NCI-H187 (cell line): Measurements from ENCODE around the gene GALR3.

Experiments
- DNase-seq, 2 experiments: peaks; one replicate each; lab custom pipeline; 2025; lab: John Stamatoyannopoulos, UW

Gene GALR3

DNA sequence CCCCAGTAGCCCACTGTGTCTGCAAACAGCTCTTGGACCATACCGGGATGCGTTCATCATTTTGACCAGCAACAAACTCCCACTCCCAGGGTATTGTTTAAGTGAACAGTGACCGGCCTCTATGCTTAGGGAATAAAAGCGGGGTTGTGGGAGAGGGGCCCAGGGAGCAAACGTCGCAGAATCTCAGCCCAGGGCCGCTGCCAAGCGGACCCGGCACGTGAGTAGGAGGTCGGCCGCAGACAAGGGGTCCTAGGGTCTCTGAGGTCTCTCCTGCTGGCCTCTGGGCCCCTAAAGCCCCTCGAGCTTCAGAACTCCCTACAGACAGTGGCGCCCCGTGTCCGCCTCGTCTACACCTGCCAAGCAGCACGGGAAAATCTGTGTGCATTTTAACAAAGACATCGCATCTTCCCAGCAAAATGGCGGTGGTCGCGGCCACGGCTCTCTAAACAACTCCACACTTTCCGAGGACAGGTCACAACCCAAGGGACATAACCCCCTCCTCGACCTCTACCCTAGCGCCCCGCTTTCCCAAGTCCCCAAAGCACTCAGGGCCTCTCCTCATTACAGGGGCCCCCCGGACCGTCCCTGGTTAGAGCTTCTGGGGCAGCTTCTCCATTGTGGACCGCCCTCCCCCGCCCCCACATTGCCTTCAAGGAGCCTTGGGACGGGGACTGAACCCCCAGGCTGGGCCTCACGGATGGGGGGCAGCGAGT, 19.4 kb upstream of the GALR3 start:
- DNase-seq, result no peak

DNA sequence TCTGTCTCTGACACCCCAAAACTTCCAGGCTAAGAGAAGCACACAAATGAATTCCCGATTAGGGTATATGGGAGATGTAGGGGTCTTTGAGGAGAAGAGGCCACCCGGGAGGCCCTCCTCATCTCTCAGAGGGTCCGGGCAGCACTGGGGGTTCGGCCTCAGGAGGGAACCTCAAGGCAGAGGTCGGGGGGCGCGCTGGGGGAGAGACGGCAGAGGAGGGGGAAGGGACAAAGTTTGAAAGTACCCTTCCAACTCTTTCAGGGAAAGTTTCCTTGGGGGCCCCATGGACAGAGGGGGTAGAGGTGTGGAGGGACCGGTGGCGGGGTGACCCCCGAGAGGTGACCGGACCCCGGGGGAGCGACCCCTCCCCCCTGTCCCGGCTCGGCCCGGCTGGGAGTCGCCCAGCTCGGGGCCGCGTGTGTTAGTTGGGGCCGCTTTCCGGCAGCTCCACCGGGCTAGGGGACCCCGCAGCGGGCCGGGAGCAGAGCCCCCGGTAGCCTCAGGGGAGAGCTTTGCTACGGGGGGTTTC, 18.8 kb upstream of the GALR3 start:
- no peak for DNase-seq

DNA sequence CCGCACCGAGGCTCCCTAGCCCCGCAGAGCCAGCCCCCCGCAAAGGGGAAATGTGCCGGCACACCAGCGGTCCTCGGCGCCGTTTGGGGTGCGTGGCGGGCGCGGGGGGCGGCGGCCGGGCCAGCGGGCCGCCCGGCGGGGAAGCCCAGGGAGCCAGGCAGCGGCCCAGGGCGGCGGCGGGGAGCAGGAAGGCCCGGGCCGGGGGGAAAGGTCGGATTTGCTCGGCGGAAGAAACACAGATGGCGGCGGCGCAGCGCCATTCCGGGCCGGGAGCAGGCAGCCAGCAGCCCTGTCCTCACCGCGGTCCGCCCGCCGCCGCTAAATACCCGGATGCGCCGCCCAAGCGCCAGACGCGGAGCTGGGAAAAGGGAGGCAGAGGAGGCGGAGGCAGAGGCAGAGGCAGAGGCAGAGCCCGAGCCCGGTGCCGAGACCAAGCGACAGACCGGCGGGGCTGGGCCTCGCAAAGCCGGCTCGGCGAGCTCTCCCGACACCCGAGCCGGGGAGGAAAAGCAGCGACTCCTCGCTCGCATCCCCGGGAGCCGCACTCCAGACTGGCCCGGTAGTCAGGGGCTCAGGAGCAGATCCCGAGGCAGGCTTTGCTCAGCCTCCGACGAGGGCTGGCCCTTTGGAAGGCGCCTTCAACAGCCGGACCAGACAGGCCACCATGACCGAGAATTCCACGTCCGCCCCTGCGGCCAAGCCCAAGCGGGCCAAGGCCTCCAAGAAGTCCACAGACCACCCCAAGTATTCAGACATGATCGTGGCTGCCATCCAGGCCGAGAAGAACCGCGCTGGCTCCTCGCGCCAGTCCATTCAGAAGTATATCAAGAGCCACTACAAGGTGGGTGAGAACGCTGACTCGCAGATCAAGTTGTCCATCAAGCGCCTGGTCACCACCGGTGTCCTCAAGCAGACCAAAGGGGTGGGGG, 18.0 kb upstream of the GALR3 start:
- peak; percentile 40 to 67 for DNase-seq

DNA sequence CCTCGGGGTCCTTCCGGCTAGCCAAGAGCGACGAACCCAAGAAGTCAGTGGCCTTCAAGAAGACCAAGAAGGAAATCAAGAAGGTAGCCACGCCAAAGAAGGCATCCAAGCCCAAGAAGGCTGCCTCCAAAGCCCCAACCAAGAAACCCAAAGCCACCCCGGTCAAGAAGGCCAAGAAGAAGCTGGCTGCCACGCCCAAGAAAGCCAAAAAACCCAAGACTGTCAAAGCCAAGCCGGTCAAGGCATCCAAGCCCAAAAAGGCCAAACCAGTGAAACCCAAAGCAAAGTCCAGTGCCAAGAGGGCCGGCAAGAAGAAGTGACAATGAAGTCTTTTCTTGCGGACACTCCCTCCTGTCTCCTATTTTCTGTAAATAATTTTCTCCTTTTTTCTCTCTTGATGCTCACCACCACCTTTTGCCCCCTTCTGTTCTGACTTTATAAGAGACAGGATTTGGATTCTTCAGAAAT, 17.3 kb upstream of the GALR3 start:
- DNase-seq, result no peak

DNA sequence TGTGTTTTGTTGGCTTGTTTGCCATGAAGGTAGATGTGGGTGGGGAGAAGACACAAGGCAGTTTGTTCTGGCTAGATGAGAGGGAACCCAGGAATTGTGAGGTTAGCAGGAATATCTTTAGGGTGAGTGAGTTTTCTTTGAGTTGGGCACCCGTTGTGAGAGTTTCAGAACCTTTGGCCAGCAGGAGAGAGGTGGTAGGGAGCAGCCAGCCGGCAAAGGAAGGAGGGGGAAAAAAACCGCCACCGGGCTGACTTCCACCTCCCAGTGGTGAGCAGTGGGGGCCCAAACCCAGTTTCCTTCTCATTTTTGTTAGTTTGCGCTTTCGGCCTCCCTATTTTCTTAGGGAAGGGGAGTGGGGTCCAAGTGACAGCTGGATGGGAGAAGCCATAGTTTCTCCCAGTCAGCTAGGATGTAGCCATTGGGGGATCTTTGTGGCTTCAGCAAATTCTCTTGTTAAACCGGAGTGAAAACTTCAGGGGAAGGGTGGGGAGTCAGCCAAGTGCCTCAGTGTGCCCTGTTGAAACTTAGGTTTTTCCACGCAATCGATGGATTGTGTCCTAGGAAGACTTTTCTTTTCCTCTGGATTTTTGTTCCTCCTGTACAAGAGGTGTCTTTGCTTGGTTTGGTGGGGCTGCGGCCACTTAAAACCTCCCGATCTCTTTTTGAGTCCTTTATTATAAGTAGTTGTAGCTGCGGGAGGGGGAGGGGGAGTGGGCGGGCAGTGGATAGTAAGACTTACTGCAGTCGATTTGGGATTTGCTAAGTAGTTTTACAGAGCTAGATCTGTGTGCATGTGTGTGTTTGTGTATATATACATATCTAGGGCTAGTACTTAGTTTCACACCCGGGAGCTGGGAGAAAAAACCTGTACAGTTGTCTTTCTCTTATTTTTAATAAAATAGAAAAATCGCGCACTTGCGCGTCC, 16.5 kb upstream of the GALR3 start:
- no peak for DNase-seq

DNA sequence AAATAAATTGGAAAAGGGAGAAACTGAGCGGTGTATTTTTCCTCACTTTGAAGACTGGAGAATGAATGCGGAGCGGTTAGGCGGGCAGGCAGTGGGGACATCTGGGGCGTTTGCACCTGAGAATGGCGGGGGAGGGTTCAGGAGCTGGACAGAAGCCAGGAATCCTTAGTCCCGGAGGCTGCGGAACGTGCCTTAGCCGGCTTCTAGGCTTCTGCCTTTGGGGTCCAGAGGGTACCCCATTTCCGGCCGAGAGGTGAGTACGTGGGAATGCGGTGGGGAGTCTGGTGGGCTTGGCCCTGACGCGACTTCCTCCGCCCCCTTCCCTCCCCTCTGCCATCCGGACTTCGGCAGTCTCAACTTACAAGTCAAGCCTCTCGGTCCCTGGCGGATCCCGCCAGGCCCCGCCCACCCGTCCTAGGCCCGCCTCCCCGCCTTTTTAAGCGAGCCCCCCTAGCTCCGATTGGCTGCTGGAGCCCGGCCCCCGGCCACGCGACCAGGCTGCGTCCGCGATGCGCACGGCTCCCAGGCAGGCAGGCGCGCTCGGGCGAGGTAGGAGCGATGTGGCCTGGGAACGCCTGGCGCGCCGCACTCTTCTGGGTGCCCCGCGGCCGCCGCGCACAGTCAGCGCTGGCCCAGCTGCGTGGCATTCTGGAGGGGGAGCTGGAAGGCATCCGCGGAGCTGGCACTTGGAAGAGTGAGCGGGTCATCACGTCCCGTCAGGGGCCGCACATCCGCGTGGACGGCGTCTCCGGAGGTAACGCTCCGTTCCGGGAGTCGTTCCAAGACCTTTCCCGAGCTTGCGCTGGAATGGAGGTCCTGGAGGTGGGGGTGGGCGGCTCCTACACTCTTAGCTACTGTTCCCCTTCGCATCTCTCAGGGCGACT, 15.5 kb upstream of the GALR3 start, which contains the start of gene GCAT:
Gene GCAT, plus strand, starts transcription at position 525 of the 884 bp plus-strand sequence. Its CDS starts 34 bp downstream, at position 559.
- DNase-seq, result peak; percentile 80 to 90

DNA sequence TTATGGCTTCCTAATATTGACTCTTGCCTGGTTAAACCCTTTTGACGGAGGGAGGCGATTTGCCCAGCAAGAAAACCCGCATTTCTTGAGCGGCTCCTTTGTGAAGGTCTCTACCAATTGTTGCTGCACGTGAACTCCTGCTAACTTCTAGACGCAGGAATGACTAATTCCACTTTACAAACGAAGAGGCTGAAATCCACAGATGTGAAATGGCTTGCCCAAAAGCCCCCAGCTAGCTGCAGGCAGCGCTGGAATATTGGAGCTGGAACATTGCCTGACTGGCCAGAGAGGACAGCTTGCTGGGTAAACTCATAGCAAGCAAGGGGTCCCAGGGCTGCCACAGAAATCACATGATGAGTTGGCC, 14.9 kb upstream of the GALR3 start:
- DNase-seq, result no peak

DNA sequence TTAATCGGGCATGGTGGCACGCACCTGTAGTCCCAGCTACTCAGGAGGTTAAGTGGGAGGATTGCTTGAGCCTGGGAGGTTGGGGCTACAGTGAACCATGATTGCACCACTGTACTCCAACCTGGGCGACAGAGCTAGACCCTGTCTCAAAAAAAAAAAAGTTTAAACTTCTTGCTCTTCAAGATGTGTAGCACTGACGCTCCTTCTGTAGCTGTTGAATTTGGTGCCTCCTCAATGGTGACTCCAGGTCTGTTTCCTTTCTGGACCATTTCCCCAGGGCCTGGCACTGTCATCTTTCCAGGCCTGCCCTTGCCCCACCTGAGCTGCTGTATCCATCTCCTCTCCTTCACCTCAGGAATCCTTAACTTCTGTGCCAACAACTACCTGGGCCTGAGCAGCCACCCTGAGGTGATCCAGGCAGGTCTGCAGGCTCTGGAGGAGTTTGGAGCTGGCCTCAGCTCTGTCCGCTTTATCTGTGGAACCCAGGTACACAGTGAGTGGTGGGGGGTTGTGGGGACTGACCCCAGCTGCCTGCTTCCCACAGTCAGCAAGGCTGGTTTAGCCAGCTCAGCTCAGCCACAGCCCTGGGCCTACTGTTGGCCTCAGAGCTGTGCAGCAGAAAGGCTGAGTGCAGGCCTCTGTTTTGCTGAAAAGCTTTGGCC, 13.4 kb upstream of the GALR3 start:
- no peak for DNase-seq

DNA sequence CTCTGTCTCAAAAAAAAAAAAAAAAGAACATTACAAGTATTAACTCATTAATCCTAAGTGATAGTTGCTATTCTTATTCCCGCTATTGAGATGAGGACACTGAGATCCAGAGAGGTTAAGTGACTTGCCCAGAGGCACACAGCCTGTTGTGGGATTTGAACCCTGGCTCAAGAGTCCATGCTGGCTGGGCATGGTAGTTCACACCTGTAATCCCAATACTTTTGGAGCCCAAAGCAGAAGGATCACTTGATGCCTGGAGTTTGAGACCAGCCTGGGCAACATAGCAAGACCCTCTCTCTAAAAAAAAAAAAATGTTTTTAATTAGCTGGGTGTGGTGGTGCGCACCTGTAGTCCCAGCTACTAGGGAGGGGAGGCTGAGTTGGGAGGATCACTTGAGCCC, 11.3 kb upstream of the GALR3 start:
- no peak for DNase-seq

DNA sequence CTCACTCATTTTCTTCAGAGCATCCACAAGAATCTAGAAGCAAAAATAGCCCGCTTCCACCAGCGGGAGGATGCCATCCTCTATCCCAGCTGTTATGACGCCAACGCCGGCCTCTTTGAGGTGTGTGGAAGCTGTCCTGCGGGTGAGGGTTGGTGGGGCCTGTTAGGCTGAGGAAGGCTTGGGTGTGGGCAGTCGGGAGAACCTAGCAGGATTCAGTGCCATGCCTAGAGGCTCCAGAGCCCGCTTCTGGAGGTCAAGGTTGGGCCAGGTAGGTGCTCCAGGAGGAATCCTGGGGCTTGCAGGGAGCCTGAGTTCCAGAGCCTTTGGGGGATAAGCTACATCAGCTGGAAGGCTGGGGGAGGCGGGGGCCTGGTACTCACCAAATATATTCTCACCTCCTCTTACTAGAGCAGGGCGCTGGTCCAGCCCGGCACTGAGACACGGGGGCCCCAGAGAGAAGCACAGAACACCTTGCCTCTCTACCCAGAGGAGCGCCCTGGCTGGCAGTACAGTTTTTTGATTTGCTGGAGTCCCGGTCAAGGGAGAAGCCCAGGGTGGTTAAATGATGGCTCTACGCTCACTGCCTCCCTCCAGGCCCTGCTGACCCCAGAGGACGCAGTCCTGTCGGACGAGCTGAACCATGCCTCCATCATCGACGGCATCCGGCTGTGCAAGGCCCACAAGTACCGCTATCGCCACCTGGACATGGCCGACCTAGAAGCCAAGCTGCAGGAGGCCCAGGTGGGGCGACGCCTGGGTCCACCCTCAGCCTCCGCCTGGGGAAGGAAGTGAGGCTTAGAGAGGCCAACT, 10.1 kb upstream of the GALR3 start:
- no peak for DNase-seq

DNA sequence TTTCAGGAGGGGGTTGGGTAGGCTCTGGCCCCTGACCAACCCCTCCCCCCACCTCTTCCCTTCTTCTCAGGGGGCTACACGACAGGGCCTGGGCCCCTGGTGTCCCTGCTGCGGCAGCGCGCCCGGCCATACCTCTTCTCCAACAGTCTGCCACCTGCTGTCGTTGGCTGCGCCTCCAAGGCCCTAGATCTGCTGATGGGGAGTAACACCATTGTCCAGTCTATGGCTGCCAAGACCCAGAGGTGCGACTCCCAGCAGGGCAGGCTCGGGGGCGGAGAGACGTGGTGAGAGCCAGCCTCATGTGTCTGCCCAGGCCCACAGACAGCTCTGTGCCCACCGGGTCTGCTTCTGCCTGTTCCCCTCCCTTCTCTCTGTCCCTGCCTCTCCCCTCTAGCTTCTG, 7.6 kb upstream of the GALR3 start:
- DNase-seq, result no peak

DNA sequence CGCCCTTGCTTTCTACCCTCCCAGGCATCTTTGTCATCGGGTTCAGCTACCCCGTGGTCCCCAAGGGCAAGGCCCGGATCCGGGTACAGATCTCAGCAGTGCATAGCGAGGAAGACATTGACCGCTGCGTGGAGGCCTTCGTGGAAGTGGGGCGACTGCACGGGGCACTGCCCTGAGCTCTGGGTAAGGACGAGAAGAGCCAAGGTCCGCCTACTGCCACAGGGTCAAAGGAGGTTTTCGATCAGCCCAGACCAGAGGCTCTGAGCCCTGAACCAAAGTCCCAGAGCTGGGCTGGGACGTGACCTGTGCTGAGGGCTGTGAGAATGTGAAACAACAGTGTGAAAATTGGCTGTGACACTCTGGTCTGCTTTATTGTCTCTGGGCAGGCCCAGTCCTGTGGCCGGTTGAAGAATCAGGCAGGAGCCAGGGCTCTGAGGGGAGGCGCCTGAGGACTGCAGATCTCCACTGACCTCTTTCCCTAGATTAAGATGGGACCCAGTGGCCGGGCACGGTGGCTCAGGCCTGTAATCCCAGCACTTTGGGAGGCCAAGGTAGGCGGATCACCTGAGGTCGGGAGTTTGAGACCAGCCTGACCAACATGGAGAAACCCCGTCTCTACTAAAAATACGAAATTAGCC, 6.5 kb upstream of the GALR3 start:
- DNase-seq, result no peak

DNA sequence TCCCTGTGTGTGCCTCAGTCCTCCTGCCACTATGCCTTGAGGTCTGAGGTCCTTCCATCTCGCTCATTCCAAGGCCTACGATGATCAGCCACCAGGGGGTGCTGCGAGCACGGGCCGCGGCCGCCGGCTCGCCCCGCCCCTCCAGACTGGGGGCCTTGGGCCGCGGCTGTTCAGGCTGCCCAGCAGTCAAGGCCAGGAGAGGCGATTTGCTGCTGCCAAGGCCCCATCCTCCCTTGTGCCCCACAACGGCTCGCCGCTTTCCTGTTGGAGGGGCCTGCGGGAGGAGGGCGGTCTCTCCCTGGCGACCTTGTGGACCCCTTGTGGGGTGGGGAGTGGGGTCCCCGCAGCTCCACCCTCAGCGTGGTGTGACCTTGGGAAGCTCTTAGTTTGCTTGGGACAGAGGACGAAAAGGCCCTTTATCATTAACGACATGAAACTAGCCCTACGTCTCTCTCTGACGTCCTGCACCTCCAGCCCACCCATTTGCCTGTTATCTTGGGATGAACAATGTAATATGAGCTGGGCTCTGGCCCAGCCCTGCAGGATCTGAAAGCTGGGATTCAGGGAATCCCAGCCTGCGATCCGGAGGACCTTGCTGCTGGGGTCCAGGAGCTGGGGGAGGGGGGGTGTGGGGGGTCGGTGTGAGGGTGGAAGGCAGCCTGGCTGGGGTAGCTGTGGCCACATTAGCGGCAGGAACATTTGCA, 5.3 kb upstream of the GALR3 start:
- DNase-seq, result peak in 1 of 2 experiments; percentile 51

DNA sequence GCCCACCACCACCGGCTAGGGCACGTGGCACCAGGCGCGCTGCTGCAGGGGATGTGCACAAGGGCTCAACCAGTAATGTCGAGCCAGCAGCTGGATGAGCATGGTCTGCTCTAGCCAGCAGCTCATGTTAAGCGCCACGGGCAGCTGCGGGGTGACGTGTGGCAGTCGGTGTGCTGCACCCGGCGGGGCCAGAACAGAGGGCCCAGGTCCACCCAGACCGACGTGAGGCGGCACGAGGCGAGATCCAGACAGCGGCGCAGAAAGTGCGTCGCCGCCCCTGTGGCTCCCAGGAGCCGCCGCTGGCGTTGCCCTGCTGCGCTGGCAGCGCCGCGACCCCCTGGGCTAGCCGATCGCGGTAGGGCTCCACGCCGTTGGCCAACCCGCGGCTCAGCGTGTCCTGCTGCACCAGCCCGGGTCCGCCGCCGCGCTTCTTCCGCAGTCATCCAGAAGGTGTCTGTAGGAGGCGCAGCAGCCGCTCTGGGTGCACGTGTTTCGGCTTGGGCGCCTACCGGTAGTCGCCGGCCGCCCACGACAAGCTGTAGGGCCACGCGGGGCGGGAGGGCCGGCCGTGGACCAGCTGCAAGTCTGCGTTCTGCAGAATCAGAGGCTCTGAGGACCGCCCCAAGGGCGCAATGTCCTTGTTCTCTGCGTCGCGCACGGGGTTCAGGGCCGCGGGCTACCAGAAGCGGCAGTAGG, 4.6 kb upstream of the GALR3 start:
- no peak for DNase-seq

DNA sequence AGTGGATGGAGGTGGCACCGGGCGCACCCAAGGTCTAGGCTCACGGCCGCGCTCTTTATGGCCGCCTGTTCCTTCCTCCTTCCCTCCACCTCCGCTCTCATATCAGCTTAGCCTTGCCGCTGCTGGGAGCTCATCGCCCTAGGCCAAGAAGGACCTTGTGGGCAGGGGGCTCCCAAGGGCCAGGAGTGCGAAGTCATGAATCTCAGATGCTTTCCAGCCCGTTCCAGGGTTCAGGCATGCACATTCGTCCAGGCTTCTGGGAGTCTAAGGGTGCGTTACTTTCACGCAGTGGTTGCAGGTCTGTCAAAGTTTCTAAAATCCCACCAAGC, 4.1 kb upstream of the GALR3 start:
- DNase-seq, result no peak

DNA sequence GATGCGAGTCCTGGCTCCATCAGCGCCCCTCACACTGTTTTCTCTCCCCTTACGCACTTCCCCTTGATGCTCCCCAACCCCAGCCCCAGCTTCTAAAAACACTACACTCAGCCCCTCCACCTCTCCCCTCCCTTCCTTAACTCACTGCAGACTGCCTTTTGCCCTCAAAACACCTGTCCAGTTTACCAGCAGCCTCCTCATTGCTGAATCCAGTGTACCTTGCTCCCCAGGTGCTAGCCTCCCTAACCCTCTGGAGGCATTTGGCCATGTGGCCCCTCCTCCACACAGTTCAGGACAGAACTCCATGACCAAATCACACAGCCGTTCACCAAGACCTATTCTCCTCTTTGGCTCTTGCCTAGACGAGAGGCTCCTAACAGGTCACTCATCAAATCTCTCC, 2.8 kb upstream of the GALR3 start:
- DNase-seq, result no peak

DNA sequence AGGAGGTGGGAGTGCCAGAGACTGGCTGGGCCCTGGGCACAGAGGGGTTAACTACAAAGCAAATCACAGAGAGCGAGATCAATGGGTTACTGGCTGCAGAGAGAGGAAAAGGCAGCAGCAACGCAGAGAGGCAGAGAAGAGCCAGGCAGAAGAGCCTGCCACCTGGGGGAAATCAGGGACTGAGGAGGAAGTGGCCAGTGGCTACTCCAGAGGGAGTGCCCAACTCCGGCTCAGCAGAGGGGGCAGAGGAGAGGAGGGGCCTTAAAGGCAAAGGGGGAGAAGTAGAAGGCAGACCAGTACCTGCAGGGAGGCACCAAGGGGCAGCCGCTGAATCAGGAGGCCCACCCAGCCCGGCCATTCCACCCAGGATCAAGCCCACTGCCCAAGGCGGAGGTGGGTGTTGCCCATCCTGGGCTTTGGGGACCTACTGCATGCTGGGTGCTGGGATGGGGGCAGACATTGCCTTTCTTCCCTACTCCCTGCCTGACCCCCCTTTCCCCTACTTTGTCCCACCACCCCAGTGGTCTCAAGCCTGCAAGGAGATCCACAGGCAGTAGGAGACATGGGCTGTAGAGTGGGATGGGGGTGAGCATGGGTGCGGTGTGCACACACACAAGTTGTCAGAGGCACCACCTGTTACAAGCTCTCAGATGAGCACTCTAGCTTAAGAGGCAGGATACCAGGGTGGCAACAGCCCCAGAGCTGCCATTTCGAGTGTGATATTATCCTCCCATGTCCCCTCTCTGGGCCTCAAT, 926 bp upstream of the GALR3 start:
- no peak for DNase-seq
